Activated naive CD8-positive, alpha-beta T cell treated with anti-CD3 and anti-CD28 coated beads for 36 hours (primary cell): ENCODE results near the gene KRT25. TPM values are rescaled to one million over a fixed set of nuclear protein-coding genes. Genes with fewer than 3 reads are reported as not detected.
"Not testable (repeated sequence)": the region's sequence is repeated elsewhere in the genome, so short reads cannot be mapped to it uniquely, and the experiment has no call there.

Experiments used
- DNase-seq: peaks from one replicate; pipeline ENCODE4 v3.0.0; 2021
- H3K27ac Mint-ChIP-seq: one replicate; pipeline ENCODE4 v1.8.0; 2022; ENCODE audit warnings: mild to moderate bottlenecking, moderate library complexity, mixed read lengths
- H3K27me3 Mint-ChIP-seq: one replicate; pipeline ENCODE4 v1.8.0; 2022; ENCODE audit warnings: mild to moderate bottlenecking, mixed read lengths
- H3K36me3 Mint-ChIP-seq: one replicate; pipeline ENCODE4 v1.8.0; 2021; ENCODE audit warnings: mild to moderate bottlenecking, mixed read lengths
- H3K4me1 Mint-ChIP-seq: one replicate; pipeline ENCODE4 v1.8.0; 2021; ENCODE audit warnings: mixed read lengths
- H3K4me3 Mint-ChIP-seq: one replicate; pipeline ENCODE4 v1.8.0; 2022; ENCODE audit warnings: mild to moderate bottlenecking, moderate library complexity, mixed read lengths
- H3K9me3 Mint-ChIP-seq: one replicate; pipeline ENCODE4 v1.8.0; 2022; ENCODE audit warnings: mixed read lengths
- total RNA-seq, 2 experiments: library from RNA; stranded (reverse); gene quantifications; one replicate each; pipeline ENCODE4 v1.2.3, GENCODE V29; 2021

The KRT25 gene
- total RNA-seq, 2 experiments from 2014 or later = not detected

- H3K27ac Mint-ChIP-seq = no peak overlapping the region
- peaks cover 4% of the 10 kb centered on the region for H3K4me1 Mint-ChIP-seq
- H3K4me3 Mint-ChIP-seq = no peak overlapping the region
- DNase-seq = no peak
- no peaks in the 10 kb centered on the region for H3K36me3 Mint-ChIP-seq
- peaks cover 75% of the 10 kb centered on the region for H3K27me3 Mint-ChIP-seq
- no peaks in the 10 kb centered on the region for H3K9me3 Mint-ChIP-seq
Observed at GRCh38 chr17:40777971-40778370, 22.8 kb upstream of the KRT25 start.

GRCh38 chr17:40777459-40777858 is 22.3 kb upstream of the KRT25 start:
- no peak for DNase-seq
- Mint-ChIP-seq H3K9me3 (no peaks in the 10 kb centered on the region), H3K36me3 (no peaks in the 10 kb centered on the region), H3K27ac (no peak overlapping the region), H3K27me3 (peaks cover 78% of the 10 kb centered on the region), H3K4me1 (peaks cover 4% of the 10 kb centered on the region), H3K4me3 (no peak overlapping the region)

- Mint-ChIP-seq H3K4me3 (no peak overlapping the region), H3K36me3 (no peaks in the 10 kb centered on the region), H3K27ac (no peak overlapping the region), H3K4me1 (peaks cover 4% of the 10 kb centered on the region), H3K9me3 (no peaks in the 10 kb centered on the region), H3K27me3 (peaks cover 74% of the 10 kb centered on the region)
- no peak for DNase-seq
Observed at GRCh38 chr17:40775945-40776344, 20.8 kb upstream of the KRT25 start.

- H3K36me3 Mint-ChIP-seq = no peaks in the 10 kb centered on the region
- H3K27ac Mint-ChIP-seq = no peak within 1 kb of the TSS
- no peak for DNase-seq
Observed at GRCh38 chr17:40772101-40772500, 17.0 kb upstream of the KRT25 start, which contains the start of gene KRT26. TSS of gene KRT26 (minus strand) at chr17:40772201. CDS start at chr17:40772113, 88 bp downstream.

GRCh38 chr17:40765657-40766056 is 10.5 kb upstream of the KRT25 start:
- H3K27me3 Mint-ChIP-seq = peaks cover 12% of the 10 kb centered on the region
- no peak overlapping the region for H3K4me3 Mint-ChIP-seq
- no peak overlapping the region for H3K27ac Mint-ChIP-seq
- H3K4me1 Mint-ChIP-seq = no peaks in the 10 kb centered on the region
- peaks cover 15% of the 10 kb centered on the region for H3K9me3 Mint-ChIP-seq
- no peak for DNase-seq
- H3K36me3 Mint-ChIP-seq = peaks cover 3% of the 10 kb centered on the region

More at GRCh38 chr17:40772101-40772500, 17.0 kb upstream of the KRT25 start, which contains the start of gene KRT26:
- Mint-ChIP-seq H3K27me3 (peaks cover 47% of the 10 kb centered on the region), H3K4me3 (no peak within 1 kb of the TSS), H3K9me3 (no peaks in the 10 kb centered on the region), H3K4me1 (no peaks in the 10 kb centered on the region)

GRCh38 chr17:40763752-40764151 is 8.6 kb upstream of the KRT25 start:
- Mint-ChIP-seq H3K4me3 (no peak overlapping the region), H3K27ac (no peak overlapping the region), H3K9me3 (peaks cover 28% of the 10 kb centered on the region), H3K36me3 (peaks cover 5% of the 10 kb centered on the region), H3K4me1 (no peaks in the 10 kb centered on the region), H3K27me3 (peaks cover 15% of the 10 kb centered on the region)
- no peak for DNase-seq

- Mint-ChIP-seq H3K36me3 (peaks cover 8% of the 10 kb centered on the region), H3K27me3 (peaks cover 22% of the 10 kb centered on the region), H3K4me3 (no peak overlapping the region), H3K27ac (no peak overlapping the region), H3K9me3 (peaks cover 33% of the 10 kb centered on the region), H3K4me1 (no peaks in the 10 kb centered on the region)
- DNase-seq = no peak
Observed at GRCh38 chr17:40760105-40761016, 5.2 kb upstream of the KRT25 start.

- peaks cover 3% of the 10 kb centered on the region for H3K36me3 Mint-ChIP-seq
- H3K27me3 Mint-ChIP-seq = peaks cover 41% of the 10 kb centered on the region
- H3K27ac Mint-ChIP-seq = no peak overlapping the region
- H3K9me3 Mint-ChIP-seq = peaks cover 6% of the 10 kb centered on the region
- DNase-seq = no peak
- H3K4me1 Mint-ChIP-seq = no peaks in the 10 kb centered on the region
- no peak overlapping the region for H3K4me3 Mint-ChIP-seq
Observed at GRCh38 chr17:40753804-40754203, 1.3 kb downstream of the KRT25 start.

GRCh38 chr17:40751065-40751464 is 4.1 kb downstream of the KRT25 start:
- Mint-ChIP-seq H3K36me3 (no peaks in the 10 kb centered on the region), H3K27ac (no peak overlapping the region), H3K4me1 (no peaks in the 10 kb centered on the region), H3K9me3 (no peaks in the 10 kb centered on the region), H3K4me3 (no peak overlapping the region), H3K27me3 (peaks cover 46% of the 10 kb centered on the region)
- DNase-seq = no peak

GRCh38 chr17:40750391-40750790 is 4.7 kb downstream of the KRT25 start:
- Mint-ChIP-seq H3K27me3 (peaks cover 42% of the 10 kb centered on the region), H3K9me3 (no peaks in the 10 kb centered on the region), H3K4me1 (no peaks in the 10 kb centered on the region), H3K4me3 (no peak overlapping the region), H3K27ac (no peak overlapping the region), H3K36me3 (no peaks in the 10 kb centered on the region)
- DNase-seq = no peak

GRCh38 chr17:40748666-40749065 is 6.5 kb downstream of the KRT25 start:
- H3K27ac Mint-ChIP-seq, H3K36me3 Mint-ChIP-seq, H3K4me3 Mint-ChIP-seq, DNase-seq, H3K9me3 Mint-ChIP-seq, H3K4me1 Mint-ChIP-seq: not testable (repeated sequence)
- peaks cover 53% of the 10 kb centered on the region for H3K27me3 Mint-ChIP-seq

GRCh38 chr17:40738553-40738952 is 16.6 kb downstream of the KRT25 start:
- DNase-seq = no peak

GRCh38 chr17:40735016-40735415 is 20.1 kb downstream of the KRT25 start:
- DNase-seq = no peak
- Mint-ChIP-seq H3K4me3 (no peak overlapping the region), H3K36me3 (no peaks in the 10 kb centered on the region), H3K4me1 (no peaks in the 10 kb centered on the region), H3K27ac (no peak overlapping the region), H3K9me3 (no peaks in the 10 kb centered on the region), H3K27me3 (peaks cover 8% of the 10 kb centered on the region)

More at GRCh38 chr17:40738553-40738952, 16.6 kb downstream of the KRT25 start:
- Mint-ChIP-seq H3K27ac (no peak overlapping the region), H3K9me3 (peaks cover 3% of the 10 kb centered on the region), H3K27me3 (peaks cover 7% of the 10 kb centered on the region), H3K36me3 (peaks cover 2% of the 10 kb centered on the region), H3K4me3 (no peak overlapping the region), H3K4me1 (no peaks in the 10 kb centered on the region)

- Mint-ChIP-seq H3K4me3 (no peak overlapping the region), H3K27me3 (peaks cover 8% of the 10 kb centered on the region), H3K4me1 (no peaks in the 10 kb centered on the region), H3K9me3 (no peaks in the 10 kb centered on the region), H3K36me3 (no peaks in the 10 kb centered on the region), H3K27ac (no peak overlapping the region)
- no peak for DNase-seq
Observed at GRCh38 chr17:40734018-40734417, 21.1 kb downstream of the KRT25 start.

- Mint-ChIP-seq H3K27me3 (peaks cover 8% of the 10 kb centered on the region), H3K27ac (no peak overlapping the region), H3K9me3 (no peaks in the 10 kb centered on the region), H3K4me1 (peaks cover 3% of the 10 kb centered on the region), H3K4me3 (no peak overlapping the region), H3K36me3 (no peaks in the 10 kb centered on the region)
- DNase-seq = no peak
Observed at GRCh38 chr17:40730970-40731369, 24.2 kb downstream of the KRT25 start.
